Smooth muscle cell (in vitro differentiated cells): ENCODE data around the gene RAPGEF4. TPM values are rescaled to one million over a fixed set of nuclear protein-coding genes. Genes with fewer than 3 reads are reported as not detected.

Experiments used
- DNase-seq: peaks from one replicate; lab custom pipeline; 2025; ENCODE audit not compliant: unreplicated experiment; lab: John Stamatoyannopoulos, UW
- H2AFZ ChIP-seq: fragments of 200-600 bp; sonication (generic); 2 replicates; pipeline ENCODE4 v1.6.0; 2016; ENCODE audit warnings: antibody characterized with exemption, low read depth, mild to moderate bottlenecking
- H3F3A ChIP-seq: fragments of 200-600 bp; sonication (generic); 2 replicates; pipeline ENCODE4 v1.6.0; 2017; ENCODE audit warnings: antibody characterized with exemption, low read depth
- H3K27ac ChIP-seq: fragments of 200-600 bp; sonication (generic); 2 replicates; pipeline ENCODE4 v1.5.1; 2016; ENCODE audit warnings: low read depth, mild to moderate bottlenecking
- H3K27me3 ChIP-seq: fragments of 200-600 bp; sonication (generic); 2 replicates; pipeline ENCODE4 v1.6.1; 2016; ENCODE audit warnings: low read depth, mild to moderate bottlenecking
- H3K36me3 ChIP-seq: fragments of 200-600 bp; sonication (generic); 2 replicates; pipeline ENCODE4 v1.5.1; 2016; ENCODE audit warnings: low read depth
- H3K4me1 ChIP-seq: fragments of 200-600 bp; sonication (generic); 2 replicates; pipeline ENCODE4 v1.5.1; 2016; ENCODE audit warnings: low read depth
- H3K4me2 ChIP-seq: fragments of 200-600 bp; sonication (generic); 2 replicates; pipeline ENCODE4 v1.6.0; 2016; ENCODE audit warnings: mild to moderate bottlenecking
- H3K4me3 ChIP-seq: fragments of 200-600 bp; sonication (generic); 2 replicates; pipeline ENCODE4 v1.5.1; 2016; ENCODE audit warnings: mild to moderate bottlenecking
- H3K79me2 ChIP-seq: fragments of 200-600 bp; sonication (generic); 2 replicates; pipeline ENCODE4 v1.6.0; 2016; ENCODE audit warnings: low read depth, mild to moderate bottlenecking
- H3K9ac ChIP-seq: fragments of 200-600 bp; sonication (generic); 2 replicates; pipeline ENCODE4 v1.6.0; 2016; ENCODE audit warnings: low read depth
- H3K9me3 ChIP-seq: fragments of 200-600 bp; sonication (generic); replicated peaks from 2 replicates; pipeline ENCODE4 v1.5.1; 2016; ENCODE audit warnings: low read depth
- H4K20me1 ChIP-seq: fragments of 200-600 bp; sonication (generic); 2 replicates; pipeline ENCODE4 v1.6.0; 2016; ENCODE audit warnings: low read depth
- WGBS: methylation state at CpG from one replicate; pipeline ENCODE4 v1.1.7; 2016; ENCODE audit warnings: low lambda C conversion rate; 5-methylcytosine and 5-hydroxymethylcytosine counted together
- polyA plus RNA-seq: library from polyadenylated mRNA; unstranded; fragments of >200 nt; fragmentation: Nextera tagmentation; extraction: Ambion mirVana; gene quantifications from 2 replicates; pipeline ENCODE4 v1.2.1, GENCODE V29; 2016
- total RNA-seq: library from RNA; depleted of rRNA; stranded (reverse); fragments of >200 nt; gene quantifications from 2 replicates; pipeline ENCODE4 v1.2.3, GENCODE V29; 2014
- TF ChIP-seq, protein P1 (sequence below): fragments of 200-600 bp; sonication (generic); IDR thresholded peaks from 2 replicates; pipeline ENCODE4 v1.5.1; 2017; ENCODE audit warnings: borderline replicate concordance, mild to moderate bottlenecking, antibody characterized with exemption; ENCODE audit not compliant: insufficient read depth, poor library complexity, severe bottlenecking

The RAPGEF4 gene
- total and polyA plus RNA-seq, 2 experiments from 2014 or later, result 0.35 to 2.7 TPM

- Histone ChIP-seq H3K36me3 (peaks cover 7% of the 10 kb centered on the region), H3K4me2 (no peak overlapping the region), H3K4me3 (no peak overlapping the region), H3K9ac (no peak overlapping the region), H3F3A (peaks cover 9% of the 10 kb centered on the region), H3K27ac (no peak overlapping the region), H3K9me3 (no peaks in the 10 kb centered on the region), H2AFZ (no peak overlapping the region), H3K79me2 (peaks cover 52% of the 10 kb centered on the region), H4K20me1 (peaks cover 8% of the 10 kb centered on the region), H3K27me3 (no peaks in the 10 kb centered on the region), H3K4me1 (peaks cover 17% of the 10 kb centered on the region)
- whole genome bisulfite sequencing, result 83% methylated on average over 4 of the region's 4 CpGs
- DNase-seq, result no peak
- TF ChIP-seq, protein P1, sequence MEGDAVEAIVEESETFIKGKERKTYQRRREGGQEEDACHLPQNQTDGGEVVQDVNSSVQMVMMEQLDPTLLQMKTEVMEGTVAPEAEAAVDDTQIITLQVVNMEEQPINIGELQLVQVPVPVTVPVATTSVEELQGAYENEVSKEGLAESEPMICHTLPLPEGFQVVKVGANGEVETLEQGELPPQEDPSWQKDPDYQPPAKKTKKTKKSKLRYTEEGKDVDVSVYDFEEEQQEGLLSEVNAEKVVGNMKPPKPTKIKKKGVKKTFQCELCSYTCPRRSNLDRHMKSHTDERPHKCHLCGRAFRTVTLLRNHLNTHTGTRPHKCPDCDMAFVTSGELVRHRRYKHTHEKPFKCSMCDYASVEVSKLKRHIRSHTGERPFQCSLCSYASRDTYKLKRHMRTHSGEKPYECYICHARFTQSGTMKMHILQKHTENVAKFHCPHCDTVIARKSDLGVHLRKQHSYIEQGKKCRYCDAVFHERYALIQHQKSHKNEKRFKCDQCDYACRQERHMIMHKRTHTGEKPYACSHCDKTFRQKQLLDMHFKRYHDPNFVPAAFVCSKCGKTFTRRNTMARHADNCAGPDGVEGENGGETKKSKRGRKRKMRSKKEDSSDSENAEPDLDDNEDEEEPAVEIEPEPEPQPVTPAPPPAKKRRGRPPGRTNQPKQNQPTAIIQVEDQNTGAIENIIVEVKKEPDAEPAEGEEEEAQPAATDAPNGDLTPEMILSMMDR, result no peak
Observed at GRCh38 chr2:173087793-173088496, 352.3 kb downstream of the RAPGEF4 start.

DNA sequence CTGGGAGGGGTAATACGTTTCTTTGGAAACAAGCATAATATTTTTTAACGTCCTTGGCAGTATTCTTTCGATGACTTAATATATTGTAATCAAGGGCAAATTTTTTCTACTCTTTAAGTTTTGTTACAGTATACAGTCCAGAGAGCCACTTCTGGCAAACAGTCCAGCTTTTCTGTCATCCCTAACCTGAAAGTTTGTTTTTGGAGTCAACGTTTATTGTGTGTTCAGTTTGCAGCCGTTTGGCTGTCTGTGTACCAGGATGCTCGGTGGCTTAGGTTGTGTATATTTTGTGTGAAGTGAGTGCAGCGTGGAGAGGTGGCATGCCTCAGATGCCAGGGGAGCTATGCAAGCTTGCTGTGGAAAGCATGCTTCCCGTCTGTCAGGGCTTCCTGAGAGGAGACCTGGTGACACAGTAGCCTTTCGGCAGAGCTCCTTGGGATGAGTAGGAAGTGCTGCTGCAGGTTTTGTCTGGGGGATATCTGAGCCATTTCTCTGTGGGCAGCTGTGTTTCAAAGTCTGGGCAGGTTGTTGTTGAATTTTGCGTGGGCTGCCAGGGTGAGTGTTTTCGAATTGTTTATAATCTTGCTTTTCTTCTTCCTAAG, 354.7 kb downstream of the RAPGEF4 start:
- H3K9me3 ChIP-seq, result no peaks in the 10 kb centered on the region
- no peak overlapping the region for H3K4me3 ChIP-seq
- H3K4me1 ChIP-seq, result peaks cover 17% of the 10 kb centered on the region
- peaks cover 5% of the 10 kb centered on the region for H4K20me1 ChIP-seq
- H3F3A ChIP-seq, result peaks cover 9% of the 10 kb centered on the region
- peak overlapping the region; percentile 37 for H3K27ac ChIP-seq
- H3K27me3 ChIP-seq, result no peaks in the 10 kb centered on the region
- 54% methylated on average over 11 of the region's 11 CpGs for WGBS
- peaks cover 7% of the 10 kb centered on the region for H3K36me3 ChIP-seq
- TF ChIP-seq, protein P1, result no peak
- H3K79me2 ChIP-seq, result peaks cover 31% of the 10 kb centered on the region
- no peak for DNase-seq
- peak overlapping the region; percentile 28 for H3K4me2 ChIP-seq
- H3K9ac ChIP-seq, result no peak overlapping the region
- H2AFZ ChIP-seq, result no peak overlapping the region

- Histone ChIP-seq H3K36me3 (peaks cover 7% of the 10 kb centered on the region), H3K27me3 (no peaks in the 10 kb centered on the region), H2AFZ (no peak overlapping the region), H4K20me1 (peaks cover 5% of the 10 kb centered on the region), H3F3A (peaks cover 9% of the 10 kb centered on the region), H3K4me1 (peaks cover 17% of the 10 kb centered on the region), H3K27ac (peak overlapping the region; percentile 37), H3K4me2 (peak overlapping the region; percentile 28), H3K9ac (no peak overlapping the region), H3K79me2 (peaks cover 30% of the 10 kb centered on the region), H3K9me3 (no peaks in the 10 kb centered on the region), H3K4me3 (no peak overlapping the region)
- 82% methylated on average over 10 of the region's 10 CpGs for WGBS
- TF ChIP-seq, protein P1, result no peak
- no peak for DNase-seq
Observed at GRCh38 chr2:173090973-173091660, 355.5 kb downstream of the RAPGEF4 start.
